Measurements from ENCODE around the gene ATP8A2. TPM values are rescaled to one million over a fixed set of nuclear protein-coding genes. Genes with fewer than 3 reads are reported as not detected.

Gene ATP8A2
- total RNA-seq, 5 donors from 2014 or later (not counting 1 experiment from before 2014, with no cell fraction given) = 0.39 to 0.85 (median 0.73) TPM

GRCh38 chr13:25901460-25902376, 529.9 kb downstream of the ATP8A2 start:
- Mint-ChIP-seq H3K9me3 (no peaks in the 10 kb centered on the region), H3K27ac (peak overlapping the region in 1 of 2 donors; percentile 64), H3K36me3 (no peaks in the 10 kb centered on the region), H3K4me3 (peak overlapping the region in 2 of 3 donors; percentile 7 to 32), H3K4me1 (peaks cover 22 to 39% (median 33%) of the 10 kb centered on the region in 3 donors), H3K27me3 (no peaks in the 10 kb centered on the region)
- Histone ChIP-seq H3K27me3 (replicated peaks in 1 of 2; ENCODE audit: control insufficient read depth in 2 of 2, extremely low read depth in 1 of 2, insufficient read depth in 2 of 2, low read length in 1 of 2) (peaks cover 0 to 3% of the 10 kb centered on the region in 2 experiments), H3K36me3 (ENCODE audit: control insufficient read depth in 2 of 2, extremely low read depth in 1 of 2, insufficient read depth in 1 of 2, low read length in 1 of 2) (no peaks in the 10 kb centered on the region), H3K4me1 (ENCODE audit: control insufficient read depth in 1 of 2, extremely low read depth in 1 of 2, insufficient read depth in 2 of 2, low read length in 2 of 2) (peaks cover 53 to 67% of the 10 kb centered on the region in 2 experiments), H3K27ac (ENCODE audit: low read length) (peak overlapping the region; percentile 48), H3K4me3 (ENCODE audit: control insufficient read depth in 1 of 2, extremely low read depth in 1 of 2, low read length in 1 of 2) (no peak overlapping the region), H3K9me3 (no peaks in the 10 kb centered on the region)
- ChIA-PET CTCF (interaction anchor here in 1 of 2 donors (0.6 to 1.2 kb wide), 3 partner anchors 14 to 130 kb away, joined by 3 to 4 read pairs (median 4); no protein-coding TSS in a partner anchor), POLR2A (interaction anchor here (0.6 to 1.4 kb wide), 4 partner anchors 12 to 141 kb away, joined by 3 to 7 read pairs (median 4); no protein-coding TSS in a partner anchor)
- DNase-seq (peak in 24 of 35 experiments; percentile 11 to 85 (median 36)), ATAC-seq (replicated peaks in 1 of 4) (peak; percentile 82 to 93 (median 88))
- 0% methylated on average over 1 of the region's 10 CpGs for WGBS (ENCODE audit: insufficient coverage)

- peaks cover 0 to 3% of the 10 kb centered on the region in 2 experiments for H3K27me3 ChIP-seq (replicated peaks in 1 of 2; ENCODE audit: control insufficient read depth in 2 of 2, extremely low read depth in 1 of 2, insufficient read depth in 2 of 2, low read length in 1 of 2)
- no peaks in the 10 kb centered on the region for H3K36me3 ChIP-seq (ENCODE audit: control insufficient read depth in 2 of 2, extremely low read depth in 1 of 2, insufficient read depth in 1 of 2, low read length in 1 of 2)
- peak overlapping the region in 1 of 2 donors; percentile 36 for H3K4me3 ChIP-seq (ENCODE audit: control insufficient read depth in 1 of 2, extremely low read depth in 1 of 2, low read length in 1 of 2)
- no peaks in the 10 kb centered on the region for H3K27me3 Mint-ChIP-seq
- peak overlapping the region; percentile 57 for H3K27ac ChIP-seq (ENCODE audit: low read length)
- H3K9me3 ChIP-seq = no peaks in the 10 kb centered on the region
- H3K4me1 Mint-ChIP-seq = peaks cover 22 to 39% (median 33%) of the 10 kb centered on the region in 3 donors
- ChIA-PET POLR2A (interaction anchor here in 1 of 2 donors (1.0 to 1.4 kb wide), 2 partner anchors 14 to 26 kb away, joined by 4 to 5 read pairs; no protein-coding TSS in a partner anchor), CTCF (no interaction called here)
- no peaks in the 10 kb centered on the region for H3K9me3 Mint-ChIP-seq
- H3K27ac Mint-ChIP-seq = no peak overlapping the region
- ATAC-seq (replicated peaks in 1 of 4) = no peak
- no peaks in the 10 kb centered on the region for H3K36me3 Mint-ChIP-seq
- no peak overlapping the region for H3K4me3 Mint-ChIP-seq
- peak in 1 of 35 experiments; percentile 39 for DNase-seq
- H3K4me1 ChIP-seq (ENCODE audit: control insufficient read depth in 1 of 2, extremely low read depth in 1 of 2, insufficient read depth in 2 of 2, low read length in 2 of 2) = peaks cover 55 to 72% of the 10 kb centered on the region in 2 experiments
- 12% methylated on average over 5 of the region's 6 CpGs for WGBS (ENCODE audit: insufficient coverage)
Observed at GRCh38 chr13:25902455-25902854, 530.7 kb downstream of the ATP8A2 start.

GRCh38 chr13:25902891-25903341, 531.1 kb downstream of the ATP8A2 start:
- ATAC-seq (replicated peaks in 1 of 4) (no peak), DNase-seq (peak in 2 of 35 experiments; percentile 7 to 44)
- Mint-ChIP-seq H3K27ac (no peak overlapping the region), H3K9me3 (no peaks in the 10 kb centered on the region), H3K27me3 (no peaks in the 10 kb centered on the region), H3K4me1 (peaks cover 22 to 41% (median 33%) of the 10 kb centered on the region in 3 donors), H3K36me3 (no peaks in the 10 kb centered on the region), H3K4me3 (no peak overlapping the region)
- no peaks in the 10 kb centered on the region for H3K9me3 ChIP-seq
- H3K27ac ChIP-seq (ENCODE audit: low read length) = peak overlapping the region; percentile 57
- peaks cover 55 to 72% of the 10 kb centered on the region in 2 experiments for H3K4me1 ChIP-seq (ENCODE audit: control insufficient read depth in 1 of 2, extremely low read depth in 1 of 2, insufficient read depth in 2 of 2, low read length in 2 of 2)
- ChIA-PET POLR2A (no interaction called here), CTCF (interaction anchor here in 1 of 2 donors (0.7 kb wide), 1 partner anchor 23 kb away, joined by 3 read pairs; no protein-coding TSS in a partner anchor)
- H3K4me3 ChIP-seq (ENCODE audit: control insufficient read depth in 1 of 2, extremely low read depth in 1 of 2, low read length in 1 of 2) = peak overlapping the region in 1 of 2 donors; percentile 36
- 35% methylated on average over 10 of the region's 11 CpGs for WGBS (ENCODE audit: insufficient coverage)
- no peaks in the 10 kb centered on the region for H3K36me3 ChIP-seq (ENCODE audit: control insufficient read depth in 2 of 2, extremely low read depth in 1 of 2, insufficient read depth in 1 of 2, low read length in 1 of 2)
- peaks cover 0 to 3% of the 10 kb centered on the region in 2 experiments for H3K27me3 ChIP-seq (replicated peaks in 1 of 2; ENCODE audit: control insufficient read depth in 2 of 2, extremely low read depth in 1 of 2, insufficient read depth in 2 of 2, low read length in 1 of 2)

- H3K27me3 ChIP-seq (replicated peaks in 1 of 2; ENCODE audit: control insufficient read depth in 2 of 2, extremely low read depth in 1 of 2, insufficient read depth in 2 of 2, low read length in 1 of 2) = peaks cover 0 to 3% of the 10 kb centered on the region in 2 experiments
- peaks cover 46 to 57% of the 10 kb centered on the region in 2 experiments for H3K4me1 ChIP-seq (ENCODE audit: control insufficient read depth in 1 of 2, extremely low read depth in 1 of 2, insufficient read depth in 2 of 2, low read length in 2 of 2)
- ATAC-seq (replicated peaks in 1 of 4) (no peak), DNase-seq (no peak)
- 93% methylated on average over 8 of the region's 10 CpGs for WGBS (ENCODE audit: insufficient coverage)
- H3K4me3 ChIP-seq (ENCODE audit: control insufficient read depth in 1 of 2, extremely low read depth in 1 of 2, low read length in 1 of 2) = no peak overlapping the region
- no peaks in the 10 kb centered on the region for H3K36me3 ChIP-seq (ENCODE audit: control insufficient read depth in 2 of 2, extremely low read depth in 1 of 2, insufficient read depth in 1 of 2, low read length in 1 of 2)
- ChIA-PET POLR2A (no interaction called here), CTCF (no interaction called here)
- no peaks in the 10 kb centered on the region for H3K9me3 ChIP-seq
- no peak overlapping the region for H3K27ac ChIP-seq (ENCODE audit: low read length)
- Mint-ChIP-seq H3K4me3 (no peak overlapping the region), H3K36me3 (no peaks in the 10 kb centered on the region), H3K27me3 (no peaks in the 10 kb centered on the region), H3K9me3 (no peaks in the 10 kb centered on the region), H3K27ac (no peak overlapping the region), H3K4me1 (peaks cover 14 to 29% (median 15%) of the 10 kb centered on the region in 3 donors)
Observed at GRCh38 chr13:25904830-25905229, 533.1 kb downstream of the ATP8A2 start.

GRCh38 chr13:25905611-25906010, 533.8 kb downstream of the ATP8A2 start:
- 81% methylated on average over 5 of the region's 5 CpGs for WGBS (ENCODE audit: insufficient coverage)
- H3K27ac ChIP-seq (ENCODE audit: low read length) = peak overlapping the region; percentile 64
- Mint-ChIP-seq H3K36me3 (no peaks in the 10 kb centered on the region), H3K9me3 (no peaks in the 10 kb centered on the region), H3K27me3 (no peaks in the 10 kb centered on the region), H3K4me3 (no peak overlapping the region), H3K27ac (no peak overlapping the region), H3K4me1 (peaks cover 6 to 21% (median 7%) of the 10 kb centered on the region in 3 donors)
- H3K9me3 ChIP-seq = no peaks in the 10 kb centered on the region
- no peaks in the 10 kb centered on the region for H3K36me3 ChIP-seq (ENCODE audit: control insufficient read depth in 2 of 2, extremely low read depth in 1 of 2, insufficient read depth in 1 of 2, low read length in 1 of 2)
- H3K4me3 ChIP-seq (ENCODE audit: control insufficient read depth in 1 of 2, extremely low read depth in 1 of 2, low read length in 1 of 2) = peak overlapping the region in 1 of 2 donors; percentile 23
- ATAC-seq (replicated peaks in 1 of 4) = no peak
- CTCF ChIA-PET = no interaction called here
- no peak for DNase-seq
- peaks cover 0 to 3% of the 10 kb centered on the region in 2 experiments for H3K27me3 ChIP-seq (replicated peaks in 1 of 2; ENCODE audit: control insufficient read depth in 2 of 2, extremely low read depth in 1 of 2, insufficient read depth in 2 of 2, low read length in 1 of 2)
- POLR2A ChIA-PET = interaction anchor here (0.5 to 0.6 kb wide), 2 partner anchors 17 to 32 kb away, joined by 3 to 6 read pairs; no protein-coding TSS in a partner anchor
- peaks cover 43 to 51% of the 10 kb centered on the region in 2 experiments for H3K4me1 ChIP-seq (ENCODE audit: control insufficient read depth in 1 of 2, extremely low read depth in 1 of 2, insufficient read depth in 2 of 2, low read length in 2 of 2)

GRCh38 chr13:25906191-25906661, 534.5 kb downstream of the ATP8A2 start:
- Histone ChIP-seq H3K4me3 (ENCODE audit: control insufficient read depth in 1 of 2, extremely low read depth in 1 of 2, low read length in 1 of 2) (no peak overlapping the region), H3K9me3 (no peaks in the 10 kb centered on the region), H3K27ac (ENCODE audit: low read length) (peak overlapping the region; percentile 64), H3K27me3 (replicated peaks in 1 of 2; ENCODE audit: control insufficient read depth in 2 of 2, extremely low read depth in 1 of 2, insufficient read depth in 2 of 2, low read length in 1 of 2) (peaks cover 0 to 3% of the 10 kb centered on the region in 2 experiments), H3K36me3 (ENCODE audit: control insufficient read depth in 2 of 2, extremely low read depth in 1 of 2, insufficient read depth in 1 of 2, low read length in 1 of 2) (no peaks in the 10 kb centered on the region), H3K4me1 (ENCODE audit: control insufficient read depth in 1 of 2, extremely low read depth in 1 of 2, insufficient read depth in 2 of 2, low read length in 2 of 2) (peaks cover 41 to 45% of the 10 kb centered on the region in 2 experiments)
- WGBS (ENCODE audit: insufficient coverage) = 8% methylated on average over 2 of the region's 7 CpGs
- Mint-ChIP-seq H3K27me3 (no peaks in the 10 kb centered on the region), H3K36me3 (no peaks in the 10 kb centered on the region), H3K9me3 (no peaks in the 10 kb centered on the region), H3K27ac (no peak overlapping the region), H3K4me1 (peaks cover 0 to 15% (median 1%) of the 10 kb centered on the region in 3 donors), H3K4me3 (no peak overlapping the region)
- CTCF ChIA-PET = no interaction called here
- POLR2A ChIA-PET = interaction anchor here (0.5 to 0.6 kb wide), 2 partner anchors 18 to 32 kb away, joined by 3 to 6 read pairs; no protein-coding TSS in a partner anchor
- ATAC-seq (replicated peaks in 1 of 4) = peak; percentile 27 to 54 (median 33)
- peak in 4 of 35 experiments; percentile 14 to 35 (median 27) for DNase-seq
